Ovary (tissue), 3 donors: Measurements from ENCODE around the gene CRISP3.

Source experiments
- EP300 ChIP-seq: sonication (generic); formaldehyde crosslinking; IDR thresholded peaks from one replicate; pipeline ENCODE4 v1.6.1; 2017; ENCODE audit warnings: antibody characterized with exemption
- POLR2A ChIP-seq: fragments of 450-650 bp; IDR thresholded peaks from one replicate; pipeline ENCODE4 v1.6.1; 2017; ENCODE audit warnings: antibody characterized with exemption, mild to moderate bottlenecking, moderate library complexity
- TF ChIP-seq, protein P1 (sequence below), 3 donors: fragments of 450-650 bp in 2 of 3; fragments of 200-600 bp in 1 of 3; IDR thresholded peaks; one replicate each; pipeline versions ENCODE4 v1.5.1 to v1.8.0; 2016 to 2022; ENCODE audit warnings: antibody characterized with exemption in 3 of 3, mild to moderate bottlenecking in 1 of 3
- donor health status: DM: no; HTN: no; CAD: no.

DNA sequence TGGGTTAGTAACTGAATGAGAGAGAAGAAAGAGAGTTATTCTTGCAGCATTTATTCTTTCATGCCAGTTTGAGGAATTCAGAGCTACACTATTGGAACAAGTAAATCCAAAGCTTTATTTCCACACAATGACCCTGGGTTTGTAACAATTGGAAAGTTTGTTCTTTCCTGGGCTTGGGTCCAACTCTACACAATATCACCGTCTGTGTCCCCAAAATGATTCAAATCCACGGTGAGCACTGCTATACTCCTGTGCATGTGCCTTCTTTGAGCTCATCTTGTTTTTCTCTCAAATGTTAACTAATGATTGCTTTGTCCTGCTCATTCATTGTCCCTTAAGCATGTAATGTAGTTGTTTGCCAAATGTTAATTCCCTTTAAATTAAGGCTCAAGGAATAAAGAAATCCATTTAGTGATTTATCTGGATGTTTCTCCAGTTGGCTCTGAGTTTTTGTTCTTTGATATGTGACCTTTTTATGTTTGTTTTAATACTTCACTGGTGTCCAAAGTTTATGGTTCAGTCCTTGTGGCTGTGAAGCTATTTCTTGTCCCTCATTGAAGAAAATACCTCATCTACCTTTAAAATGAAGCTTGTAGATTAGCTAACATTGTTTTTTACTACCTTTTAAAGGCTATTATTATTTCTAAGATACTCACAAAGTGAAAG, 20.5 kb upstream of the CRISP3 start:
- TF ChIP-seq POLR2A (no peak), EP300 (no peak)
- TF ChIP-seq, protein P1, sequence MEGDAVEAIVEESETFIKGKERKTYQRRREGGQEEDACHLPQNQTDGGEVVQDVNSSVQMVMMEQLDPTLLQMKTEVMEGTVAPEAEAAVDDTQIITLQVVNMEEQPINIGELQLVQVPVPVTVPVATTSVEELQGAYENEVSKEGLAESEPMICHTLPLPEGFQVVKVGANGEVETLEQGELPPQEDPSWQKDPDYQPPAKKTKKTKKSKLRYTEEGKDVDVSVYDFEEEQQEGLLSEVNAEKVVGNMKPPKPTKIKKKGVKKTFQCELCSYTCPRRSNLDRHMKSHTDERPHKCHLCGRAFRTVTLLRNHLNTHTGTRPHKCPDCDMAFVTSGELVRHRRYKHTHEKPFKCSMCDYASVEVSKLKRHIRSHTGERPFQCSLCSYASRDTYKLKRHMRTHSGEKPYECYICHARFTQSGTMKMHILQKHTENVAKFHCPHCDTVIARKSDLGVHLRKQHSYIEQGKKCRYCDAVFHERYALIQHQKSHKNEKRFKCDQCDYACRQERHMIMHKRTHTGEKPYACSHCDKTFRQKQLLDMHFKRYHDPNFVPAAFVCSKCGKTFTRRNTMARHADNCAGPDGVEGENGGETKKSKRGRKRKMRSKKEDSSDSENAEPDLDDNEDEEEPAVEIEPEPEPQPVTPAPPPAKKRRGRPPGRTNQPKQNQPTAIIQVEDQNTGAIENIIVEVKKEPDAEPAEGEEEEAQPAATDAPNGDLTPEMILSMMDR (IDR thresholded peaks at IDR 0.05) = no peak
